ENCODE measurements around the gene SOAT2.
"Not testable (repeated sequence)": the region's sequence is repeated elsewhere in the genome, so short reads cannot be mapped to it uniquely, and the experiment has no call there.

Gene SOAT2

DNA sequence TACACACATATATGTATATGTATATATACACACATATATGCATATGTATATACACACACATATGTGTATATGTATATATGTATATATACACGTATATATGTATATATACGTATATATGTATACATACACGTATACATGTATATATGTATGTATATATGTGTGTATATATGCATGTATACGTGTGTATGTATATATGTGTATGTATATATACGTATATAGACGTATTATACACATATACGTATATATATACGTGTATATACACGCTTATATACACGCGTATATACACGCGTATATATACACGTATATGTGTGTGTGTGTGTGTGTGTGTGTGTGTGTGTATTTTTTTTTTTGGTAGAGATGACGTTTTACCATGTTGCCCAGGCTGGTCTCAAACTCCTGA is 44.4 kb downstream of the SOAT2 start:
- no peak for DNase-seq (ENCODE audit: low spot score)

DNA sequence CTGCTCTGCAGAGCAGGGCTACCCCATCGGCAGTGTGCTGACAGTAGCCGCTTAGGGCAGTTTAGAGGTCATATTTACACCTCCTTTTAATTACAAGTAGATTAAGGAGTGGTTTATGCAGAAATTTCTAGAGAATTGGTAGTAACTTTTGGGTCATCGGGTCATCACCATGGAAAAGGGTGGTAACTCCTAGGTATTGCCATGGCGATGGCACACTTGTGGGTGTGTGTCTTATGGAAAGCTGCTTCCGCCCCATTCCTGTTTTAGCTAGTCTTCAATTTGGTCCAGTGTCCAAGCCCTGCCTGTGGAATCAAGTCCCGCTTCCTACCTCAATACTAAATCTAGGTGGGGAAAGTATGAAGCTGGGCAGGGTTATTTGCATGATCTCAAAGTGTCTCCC is 47.8 kb downstream of the SOAT2 start:
- no peak for DNase-seq (ENCODE audit: low spot score)

DNA sequence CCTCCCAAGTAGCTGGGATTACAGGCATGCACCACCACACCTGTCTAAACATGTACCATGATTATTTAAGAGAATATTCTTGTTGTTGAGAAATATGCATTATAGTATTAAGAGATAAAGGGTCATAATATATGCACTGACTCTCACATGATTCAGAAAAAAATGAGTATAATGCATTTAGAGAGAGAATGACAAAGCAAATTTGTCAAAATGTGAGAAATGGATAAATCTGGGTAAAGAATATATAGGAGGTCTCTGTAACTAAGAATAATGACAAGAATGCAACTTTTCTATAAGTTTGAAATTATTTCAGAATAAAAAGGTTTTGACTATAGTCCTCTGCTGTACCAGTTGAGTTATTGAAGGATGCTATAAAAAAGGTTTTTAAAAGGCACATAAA is 49.1 kb downstream of the SOAT2 start:
- no peak for DNase-seq (ENCODE audit: low spot score)

DNA sequence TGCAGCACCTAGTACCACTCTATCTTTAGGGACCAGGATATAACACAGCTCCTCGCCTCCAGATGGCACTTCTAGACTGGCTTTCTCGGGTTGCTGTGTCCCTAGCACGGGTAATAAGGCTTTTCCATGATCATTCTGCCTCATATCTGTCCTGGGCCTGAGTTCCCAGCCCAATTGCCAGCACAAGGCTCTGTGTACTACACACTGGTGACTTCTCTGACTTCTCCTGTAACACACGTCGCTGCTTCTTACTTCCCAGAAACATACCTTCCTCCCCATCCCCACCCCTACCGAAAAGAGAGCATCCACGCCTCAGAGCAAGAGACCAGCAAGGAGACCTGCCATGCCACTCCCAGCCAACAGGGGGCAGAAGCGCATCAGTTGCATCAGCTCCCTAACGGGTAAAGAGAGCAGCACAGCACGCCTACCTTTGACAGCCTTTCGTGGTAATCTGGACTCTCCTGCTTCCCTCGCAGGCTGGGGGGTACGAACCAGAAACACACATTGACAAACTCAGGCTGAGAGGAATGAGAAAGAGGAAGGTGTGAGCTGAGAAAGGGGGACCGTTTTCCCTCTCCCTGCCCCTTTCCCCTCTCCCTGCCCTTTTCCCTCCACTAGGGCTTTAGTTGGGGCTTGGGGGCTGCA is 56.0 kb downstream of the SOAT2 start:
- DNase-seq (ENCODE audit: low spot score): peak; percentile 85

- no peak for DNase-seq (ENCODE audit: low spot score)
These were observed 56.7 kb downstream of the SOAT2 start for GRCh38 chr12:53160000-53160399.

- DNase-seq (ENCODE audit: low spot score): no peak
These were observed 57.4 kb downstream of the SOAT2 start for GRCh38 chr12:53160673-53161072.

DNA sequence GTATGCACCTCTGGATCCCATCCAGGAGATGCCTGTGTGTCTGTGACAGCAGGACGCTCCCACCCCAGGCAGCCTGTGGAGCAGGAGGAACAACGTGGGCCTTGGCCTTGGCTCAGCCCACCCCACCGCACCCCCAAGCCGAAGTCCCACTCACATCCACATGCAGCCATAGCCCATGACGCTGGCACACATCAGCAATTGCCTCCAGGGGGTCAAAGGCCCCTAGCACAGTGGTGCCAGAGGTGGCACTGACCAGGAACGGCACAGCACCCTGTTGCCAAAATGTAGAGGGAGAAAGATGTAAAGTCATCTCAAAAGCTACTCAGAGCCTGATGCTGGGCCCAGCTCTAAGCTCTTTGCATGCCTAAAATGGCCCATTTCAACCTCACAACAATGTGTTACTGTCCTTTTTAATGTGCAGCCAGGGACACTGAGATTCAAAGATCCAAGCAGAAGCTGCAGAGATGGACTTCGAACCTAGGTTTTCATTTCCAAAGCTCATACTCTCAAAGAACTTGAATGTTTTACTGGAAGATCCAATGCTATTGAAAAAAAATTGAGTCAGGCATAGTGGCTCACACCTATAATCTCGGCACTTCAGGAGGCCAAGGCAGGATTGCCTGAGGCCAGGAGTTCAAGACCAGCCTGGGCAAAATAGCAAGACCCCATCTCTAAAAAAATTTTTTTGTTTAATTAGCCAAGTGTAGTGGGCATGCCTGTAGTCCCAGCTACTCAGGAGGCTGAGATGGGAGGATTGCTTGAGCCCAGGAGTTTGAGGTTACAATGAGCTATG is 58.0 kb downstream of the SOAT2 start:
- DNase-seq (ENCODE audit: low spot score): no peak

- not testable (repeated sequence) for DNase-seq (ENCODE audit: low spot score)
These were observed 59.7 kb downstream of the SOAT2 start for GRCh38 chr12:53163008-53163407.

- no peak for DNase-seq (ENCODE audit: low spot score)
These were observed 63.6 kb downstream of the SOAT2 start for GRCh38 chr12:53166837-53167236.

- no peak for DNase-seq (ENCODE audit: low spot score)
These were observed 66.4 kb downstream of the SOAT2 start for GRCh38 chr12:53169644-53170043.

GRCh38 chr12:53170215-53170614 is 66.9 kb downstream of the SOAT2 start:
- no peak for DNase-seq (ENCODE audit: low spot score)

GRCh38 chr12:53170876-53171724 is 67.8 kb downstream of the SOAT2 start:
- DNase-seq (ENCODE audit: low spot score): no peak

GRCh38 chr12:53171725-53172329 is 68.5 kb downstream of the SOAT2 start:
- no peak for DNase-seq (ENCODE audit: low spot score)

GRCh38 chr12:53172352-53172751 is 69.1 kb downstream of the SOAT2 start:
- DNase-seq (ENCODE audit: low spot score): no peak

- DNase-seq (ENCODE audit: low spot score): no peak
These were observed 69.9 kb downstream of the SOAT2 start for GRCh38 chr12:53173085-53173715.

Data from HuH-7 (cell line).